ENCODE measurements around the gene AGTR1. TPM values are rescaled to one million over a fixed set of nuclear protein-coding genes. Genes with fewer than 3 reads are reported as not detected.

Gene AGTR1
- total RNA-seq, 1 experiment from 2014 or later = not detected

DNA sequence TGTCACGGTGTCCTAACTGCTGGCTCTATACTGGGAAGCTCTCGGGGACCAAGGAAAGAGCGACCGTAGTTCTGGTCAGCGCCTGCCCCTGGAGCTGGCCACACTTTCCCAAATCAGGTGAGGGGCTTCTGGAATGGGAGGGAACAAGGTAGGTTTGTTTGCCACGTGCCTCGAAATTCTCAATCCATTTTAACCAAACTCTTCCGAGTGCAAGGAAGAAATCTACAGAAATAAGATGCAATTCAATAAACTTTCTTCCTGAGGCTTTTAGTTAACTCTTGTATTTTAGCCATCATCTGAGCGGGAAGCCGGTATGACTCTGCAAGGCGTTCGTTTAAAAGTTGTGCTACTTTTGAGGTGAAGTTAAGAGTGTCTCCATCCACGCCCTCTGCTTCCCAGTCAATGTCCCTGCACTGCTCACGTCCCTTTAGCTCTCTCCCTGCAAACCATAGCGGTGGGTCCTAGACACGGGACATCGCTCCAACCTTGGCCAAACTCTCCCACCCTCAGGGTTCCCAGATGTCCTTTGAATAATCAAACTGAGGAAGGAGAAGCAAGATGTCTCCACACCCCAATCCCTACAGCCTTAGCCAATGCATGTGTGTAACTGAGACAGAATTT lies 597 bp downstream of the AGTR1 start:
- peaks cover 10 to 15% of the 10 kb centered on the region in 2 experiments; a peak in 3 of 4 replicates for H3K4me1 Mint-ChIP-seq
- no peaks in the 10 kb centered on the region; a peak in 1 of 7 replicates for H3K36me3 Mint-ChIP-seq (ENCODE audit: insufficient read depth in 1 of 3, low read depth in 3 of 3)
- no peak overlapping the region for H3K27ac Mint-ChIP-seq
- no peak overlapping the region for H3K23ac ChIP-seq (ENCODE audit: insufficient read length, low read depth, low read length)
- no peak overlapping the region for H3K56ac ChIP-seq (ENCODE audit: insufficient read length, low read depth, low read length)
- peaks cover 4% of the 10 kb centered on the region for H3K23me2 ChIP-seq (ENCODE audit: insufficient read length, low read depth, low read length, poor library complexity, severe bottlenecking)
- H3K27me3 Mint-ChIP-seq (ENCODE audit: low read depth) = peaks cover 44% of the 10 kb centered on the region
- no peak overlapping the region for H3K27ac ChIP-seq (ENCODE audit: insufficient read length, low read depth, low read length)
- H2BK120ac ChIP-seq (ENCODE audit: low read depth, low read length, poor library complexity, severe bottlenecking) = no peak overlapping the region
- no peak overlapping the region for H4K8ac ChIP-seq (replicated peaks; ENCODE audit: insufficient read length, low read depth, low read length)
- H3K9me3 ChIP-seq (ENCODE audit: control insufficient read depth, low read depth, low read length) = no peaks in the 10 kb centered on the region
- H3K4me1 ChIP-seq (ENCODE audit: insufficient read depth, low read length) = no peaks in the 10 kb centered on the region
- no peak overlapping the region for H2BK5ac ChIP-seq (ENCODE audit: insufficient read length, low read length)
- DNase-seq = no peak
- WGBS (ENCODE audit: extremely low coverage, insufficient read length, low lambda C conversion rate) = no CpG with 5 or more reads among the region's 17 CpGs
- no peak overlapping the region for H2AK5ac ChIP-seq (ENCODE audit: insufficient read length, low read length)
- H2BK20ac ChIP-seq (ENCODE audit: low read depth, low read length, poor library complexity, severe bottlenecking) = no peak overlapping the region
- no peak overlapping the region for H2BK15ac ChIP-seq (ENCODE audit: low read depth, low read length)
- no peak overlapping the region for H3K4ac ChIP-seq (ENCODE audit: low read depth, low read length)
- H3K4me3 Mint-ChIP-seq = peak overlapping the region; percentile 67 to 80
- no peak overlapping the region for H2BK12ac ChIP-seq (ENCODE audit: insufficient read length, low read depth, low read length)
- H3K79me1 ChIP-seq (ENCODE audit: insufficient read depth, low read depth, low read length, poor library complexity, severe bottlenecking) = no peaks in the 10 kb centered on the region
- no peak overlapping the region for H3K14ac ChIP-seq (ENCODE audit: insufficient read depth, low read length)
- peaks cover 8% of the 10 kb centered on the region; the same call in 1 of the 2 replicates for H3K27me3 ChIP-seq (ENCODE audit: insufficient read depth, low read length)
- no peak overlapping the region for H3K18ac ChIP-seq (ENCODE audit: insufficient read length, low read depth, low read length)
- no peaks in the 10 kb centered on the region for H4K20me1 ChIP-seq (ENCODE audit: control insufficient read depth, insufficient read depth, insufficient read length)
- TF ChIP-seq, protein P1, sequence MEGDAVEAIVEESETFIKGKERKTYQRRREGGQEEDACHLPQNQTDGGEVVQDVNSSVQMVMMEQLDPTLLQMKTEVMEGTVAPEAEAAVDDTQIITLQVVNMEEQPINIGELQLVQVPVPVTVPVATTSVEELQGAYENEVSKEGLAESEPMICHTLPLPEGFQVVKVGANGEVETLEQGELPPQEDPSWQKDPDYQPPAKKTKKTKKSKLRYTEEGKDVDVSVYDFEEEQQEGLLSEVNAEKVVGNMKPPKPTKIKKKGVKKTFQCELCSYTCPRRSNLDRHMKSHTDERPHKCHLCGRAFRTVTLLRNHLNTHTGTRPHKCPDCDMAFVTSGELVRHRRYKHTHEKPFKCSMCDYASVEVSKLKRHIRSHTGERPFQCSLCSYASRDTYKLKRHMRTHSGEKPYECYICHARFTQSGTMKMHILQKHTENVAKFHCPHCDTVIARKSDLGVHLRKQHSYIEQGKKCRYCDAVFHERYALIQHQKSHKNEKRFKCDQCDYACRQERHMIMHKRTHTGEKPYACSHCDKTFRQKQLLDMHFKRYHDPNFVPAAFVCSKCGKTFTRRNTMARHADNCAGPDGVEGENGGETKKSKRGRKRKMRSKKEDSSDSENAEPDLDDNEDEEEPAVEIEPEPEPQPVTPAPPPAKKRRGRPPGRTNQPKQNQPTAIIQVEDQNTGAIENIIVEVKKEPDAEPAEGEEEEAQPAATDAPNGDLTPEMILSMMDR (conservative IDR thresholded peaks at IDR 0.05) = no peak
- no peaks in the 10 kb centered on the region for H3K79me2 ChIP-seq (ENCODE audit: insufficient read depth, low read length)
- no peak overlapping the region for H3T11ph ChIP-seq (ENCODE audit: low read length)
- no peak overlapping the region for H3K9ac ChIP-seq (ENCODE audit: extremely low read depth, insufficient read length, low read length)
- H4K5ac ChIP-seq (ENCODE audit: insufficient read length, low read depth, low read length) = no peak overlapping the region
- no peaks in the 10 kb centered on the region for H3K9me3 Mint-ChIP-seq
- H2AFZ ChIP-seq (ENCODE audit: low read length) = no peak overlapping the region
- peak overlapping the region; percentile 68 for H3K4me2 ChIP-seq (ENCODE audit: insufficient read depth, insufficient read length, low read length)
- no peak overlapping the region for H4K91ac ChIP-seq (ENCODE audit: insufficient read length, low read depth, low read length)

Measured in H9 (cell line).